Testis (tissue), 3 donors: ENCODE results near the gene HTR3A. TPM values are rescaled to one million over a fixed set of nuclear protein-coding genes. Genes with fewer than 3 reads are reported as not detected.

ENCODE experiments used
- DNase-seq: peaks from one replicate; pipeline ENCODE4 v3.0.0-alpha.2; 2019
- H3K27ac ChIP-seq, 2 donors: fragments of 200-600 bp; sonication (generic); one replicate each; pipeline ENCODE4 v1.5.1; 2019
- H3K27me3 ChIP-seq: fragments of 200-600 bp; sonication (generic); one replicate; pipeline ENCODE4 v1.5.1; 2019
- H3K36me3 ChIP-seq: fragments of 200-600 bp; sonication (generic); one replicate; pipeline ENCODE4 v1.5.1; 2017; ENCODE audit warnings: low read depth; ENCODE audit errors: missing control alignments
- H3K4me1 ChIP-seq: fragments of 200-600 bp; sonication (generic); one replicate; pipeline ENCODE4 v1.5.1; 2019
- H3K4me3 ChIP-seq, 2 donors: fragments of 200-600 bp; sonication (generic); one replicate each; pipeline ENCODE4 v1.5.1; 2017 to 2019
- H3K9me3 ChIP-seq: fragments of 200-600 bp; sonication (generic); one replicate; pipeline ENCODE4 v1.5.1; 2017
- POLR2A ChIP-seq: fragments of 450-650 bp; IDR thresholded peaks from one replicate; pipeline ENCODE4 v1.6.1; 2017; ENCODE audit warnings: antibody characterized with exemption, mild to moderate bottlenecking, moderate library complexity
- WGBS, 2 donors: methylation state at CpG; one replicate each; pipeline ENCODE4 v1.1.5; 2018; 5-methylcytosine and 5-hydroxymethylcytosine counted together
- intact Hi-C: fragments of 100-400 bp; cut with DNase I; formaldehyde crosslinking; loops from one replicate; pipeline ENCODE4 v1.15.1; 2023; ENCODE audit warnings: low total_unique reads
- polyA plus RNA-seq: library from polyadenylated mRNA; stranded (reverse); fragments of 350-450 nt; fragmentation: Illumina TruSeq; extraction: RNeasy Lipid Tissue Mini Kit (QIAGEN cat#74804); gene quantifications from one replicate; pipeline ENCODE4 v1.2.3, GENCODE V29; 2014; ENCODE audit warnings: low read depth, low replicate concordance; ENCODE audit not compliant: insufficient read depth
- total RNA-seq, 2 donors: library from RNA; depleted of rRNA; stranded (reverse); fragments of >200 nt; gene quantifications; one replicate each; pipeline ENCODE4 v1.2.3, GENCODE V29; 2016
- TF ChIP-seq, protein P1 (sequence below), 3 experiments: fragments of 450-650 bp in 2 of 3; fragments of 200-600 bp in 1 of 3; sonication (generic) in 1 of 3; IDR thresholded peaks; one replicate each; pipeline ENCODE4 v1.5.1; 2016 to 2019; ENCODE audit warnings: antibody characterized with exemption in 3 of 3, mild to moderate bottlenecking in 2 of 3, moderate library complexity in 1 of 3

The HTR3A gene
- total and polyA plus RNA-seq, 3 donors from 2014 or later = 0.29 to 0.81 (median 0.39) TPM

DNA sequence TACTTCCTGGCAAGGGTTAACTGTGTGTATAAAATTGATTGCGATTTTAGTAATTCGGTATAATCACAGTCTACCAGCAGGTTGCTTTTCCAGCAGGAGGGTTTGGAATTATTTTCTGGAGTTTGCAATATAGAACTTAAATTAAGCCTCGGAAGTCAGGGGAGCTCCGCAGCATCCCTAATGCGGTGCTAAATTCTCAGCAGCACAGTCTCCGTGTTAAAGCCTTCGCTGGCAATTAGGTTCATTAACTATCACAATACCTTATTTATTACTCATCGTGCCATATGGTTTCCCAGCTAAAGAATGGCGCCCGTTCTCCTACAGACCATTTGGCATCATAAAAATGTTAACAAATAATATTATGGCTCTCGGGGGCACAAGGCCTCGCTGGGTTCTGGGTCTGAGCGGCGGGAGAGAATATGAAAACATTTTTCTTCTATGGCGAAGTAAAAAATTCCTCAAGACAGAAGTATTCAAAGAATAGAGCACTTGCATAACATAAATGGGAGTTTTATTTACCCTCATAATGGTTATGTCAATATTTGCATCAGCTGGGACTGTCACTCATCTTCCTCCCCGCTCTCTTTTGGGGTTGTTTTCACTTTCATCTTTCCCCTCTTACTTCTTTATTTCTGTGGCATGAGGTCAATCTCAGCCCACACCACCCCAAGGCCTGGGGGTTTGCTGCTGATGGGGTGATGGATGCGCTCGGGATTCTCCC lies 56.5 kb downstream of the HTR3A start:
- Histone ChIP-seq H3K9me3 (no peaks in the 10 kb centered on the region), H3K36me3 (no peaks in the 10 kb centered on the region), H3K4me1 (peaks cover 5% of the 10 kb centered on the region), H3K27ac (no peak overlapping the region), H3K4me3 (no peak overlapping the region), H3K27me3 (no peaks in the 10 kb centered on the region)
- 85 to 89% methylated on average over 18 of the region's 18 CpGs for WGBS, 2 donors
- intact Hi-C loops = no loop called here
- no peak for TF ChIP-seq POLR2A
- TF ChIP-seq, protein P1, sequence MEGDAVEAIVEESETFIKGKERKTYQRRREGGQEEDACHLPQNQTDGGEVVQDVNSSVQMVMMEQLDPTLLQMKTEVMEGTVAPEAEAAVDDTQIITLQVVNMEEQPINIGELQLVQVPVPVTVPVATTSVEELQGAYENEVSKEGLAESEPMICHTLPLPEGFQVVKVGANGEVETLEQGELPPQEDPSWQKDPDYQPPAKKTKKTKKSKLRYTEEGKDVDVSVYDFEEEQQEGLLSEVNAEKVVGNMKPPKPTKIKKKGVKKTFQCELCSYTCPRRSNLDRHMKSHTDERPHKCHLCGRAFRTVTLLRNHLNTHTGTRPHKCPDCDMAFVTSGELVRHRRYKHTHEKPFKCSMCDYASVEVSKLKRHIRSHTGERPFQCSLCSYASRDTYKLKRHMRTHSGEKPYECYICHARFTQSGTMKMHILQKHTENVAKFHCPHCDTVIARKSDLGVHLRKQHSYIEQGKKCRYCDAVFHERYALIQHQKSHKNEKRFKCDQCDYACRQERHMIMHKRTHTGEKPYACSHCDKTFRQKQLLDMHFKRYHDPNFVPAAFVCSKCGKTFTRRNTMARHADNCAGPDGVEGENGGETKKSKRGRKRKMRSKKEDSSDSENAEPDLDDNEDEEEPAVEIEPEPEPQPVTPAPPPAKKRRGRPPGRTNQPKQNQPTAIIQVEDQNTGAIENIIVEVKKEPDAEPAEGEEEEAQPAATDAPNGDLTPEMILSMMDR (IDR thresholded peaks at IDR 0.05) = no peak
- no peak for DNase-seq

DNA sequence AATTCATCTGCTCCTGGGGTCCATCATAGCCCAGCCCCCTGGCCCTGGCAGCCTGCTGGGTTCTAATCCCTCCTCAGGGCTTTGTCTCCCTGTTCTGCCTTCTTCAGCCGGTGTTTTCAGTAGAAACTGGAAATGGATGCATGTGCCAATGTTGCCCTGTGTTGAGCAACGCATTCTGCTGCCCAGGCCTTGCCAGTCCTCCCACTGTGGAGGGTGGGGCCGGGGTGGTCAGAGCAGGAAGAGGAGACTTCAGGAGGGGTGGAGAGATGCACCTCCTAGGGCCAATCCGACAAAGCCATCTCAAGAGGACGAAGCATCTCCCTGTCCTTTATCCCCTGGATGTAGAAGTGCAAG lies 57.0 kb downstream of the HTR3A start:
- WGBS, 2 donors = 87 to 88% methylated on average over 5 of the region's 5 CpGs
- no peaks in the 10 kb centered on the region for H3K9me3 ChIP-seq
- DNase-seq = no peak
- no peaks in the 10 kb centered on the region for H3K27me3 ChIP-seq
- TF ChIP-seq, protein P1 (IDR thresholded peaks at IDR 0.05) = no peak
- TF ChIP-seq POLR2A = no peak
- no peak overlapping the region for H3K4me3 ChIP-seq
- intact Hi-C loops = no loop called here
- no peaks in the 10 kb centered on the region for H3K36me3 ChIP-seq
- no peak overlapping the region for H3K27ac ChIP-seq
- peaks cover 11% of the 10 kb centered on the region for H3K4me1 ChIP-seq

DNA sequence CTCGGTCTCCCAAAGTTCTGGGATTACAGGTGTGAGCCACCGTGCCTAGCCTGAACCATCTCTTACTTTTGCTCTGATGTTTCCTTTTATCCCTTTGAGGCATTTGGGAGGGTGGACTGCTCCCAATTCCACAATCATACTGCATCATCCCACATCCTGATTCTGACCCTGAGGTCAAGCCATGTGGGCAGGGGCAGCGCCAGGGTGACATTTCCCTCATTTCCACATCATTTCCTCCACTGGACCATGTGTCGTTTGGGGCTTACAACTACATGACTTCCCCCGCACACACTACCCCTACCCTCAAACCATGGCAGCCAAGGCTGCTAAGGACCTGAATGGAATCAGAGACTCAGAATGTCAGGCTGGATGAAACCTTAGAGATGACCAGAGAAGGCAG lies 58.2 kb downstream of the HTR3A start:
- no peak overlapping the region for H3K4me3 ChIP-seq
- WGBS, 2 donors = 91 to 93% methylated on average over 5 of the region's 5 CpGs
- intact Hi-C loops = no loop called here
- no peaks in the 10 kb centered on the region for H3K27me3 ChIP-seq
- no peaks in the 10 kb centered on the region for H3K9me3 ChIP-seq
- DNase-seq = no peak
- TF ChIP-seq, protein P1 (IDR thresholded peaks at IDR 0.05) = no peak
- TF ChIP-seq POLR2A = no peak
- no peak overlapping the region for H3K27ac ChIP-seq
- H3K36me3 ChIP-seq = no peaks in the 10 kb centered on the region
- H3K4me1 ChIP-seq = peaks cover 11% of the 10 kb centered on the region

DNA sequence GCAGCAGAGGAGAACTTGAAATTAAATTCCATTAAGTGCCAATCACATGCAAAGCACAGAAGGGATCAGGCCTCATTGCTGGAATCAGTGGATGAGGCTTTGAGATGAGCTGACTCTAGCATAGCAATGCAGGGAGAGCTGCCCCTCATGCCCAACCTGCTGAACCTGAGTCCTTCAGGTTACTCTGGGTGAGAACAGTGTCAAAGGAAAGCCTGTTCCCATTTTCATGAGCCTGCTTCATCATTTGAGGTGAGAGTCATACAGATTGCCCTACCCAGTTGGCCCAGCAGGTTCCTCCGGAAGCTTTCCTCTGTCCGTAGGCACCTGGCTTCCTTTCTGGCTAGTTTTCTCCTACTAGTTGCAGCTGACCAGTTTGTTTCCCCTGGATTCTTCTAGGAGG lies 58.7 kb downstream of the HTR3A start:
- intact Hi-C loops = no loop called here
- no peak for DNase-seq
- H3K4me1 ChIP-seq = peaks cover 11% of the 10 kb centered on the region
- 95 to 100% methylated on average over 2 of the region's 2 CpGs for WGBS, 2 donors
- no peaks in the 10 kb centered on the region for H3K36me3 ChIP-seq
- H3K4me3 ChIP-seq = no peak overlapping the region
- no peaks in the 10 kb centered on the region for H3K27me3 ChIP-seq
- no peaks in the 10 kb centered on the region for H3K9me3 ChIP-seq
- TF ChIP-seq POLR2A = no peak
- TF ChIP-seq, protein P1 (IDR thresholded peaks at IDR 0.05) = no peak
- H3K27ac ChIP-seq = no peak overlapping the region

DNA sequence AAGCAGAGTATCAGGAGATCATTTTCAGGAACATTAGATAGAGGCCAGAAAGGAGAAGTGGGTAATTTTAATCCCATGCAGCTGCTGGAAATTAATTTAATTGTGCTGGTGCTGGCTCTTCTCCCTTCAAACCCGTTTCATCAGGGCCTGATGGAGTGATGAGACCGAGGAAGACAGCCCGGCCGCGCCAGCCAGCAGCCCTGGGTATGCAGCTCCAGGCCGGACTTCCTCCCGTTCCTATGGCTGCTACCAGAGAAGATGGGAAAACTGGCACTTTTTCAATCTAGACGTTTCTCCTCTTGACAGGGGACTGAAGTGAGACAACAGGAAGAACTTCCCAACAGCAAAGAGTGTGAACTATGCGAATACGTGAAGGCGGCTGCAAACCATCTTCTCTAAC lies 60.0 kb downstream of the HTR3A start:
- 86% methylated on average over 11 of the region's 11 CpGs for WGBS, 2 donors
- Histone ChIP-seq H3K27me3 (no peaks in the 10 kb centered on the region), H3K27ac (no peak overlapping the region), H3K4me3 (no peak overlapping the region), H3K9me3 (no peaks in the 10 kb centered on the region), H3K4me1 (peaks cover 11% of the 10 kb centered on the region), H3K36me3 (no peaks in the 10 kb centered on the region)
- TF ChIP-seq POLR2A = no peak
- TF ChIP-seq, protein P1 (IDR thresholded peaks at IDR 0.05) = no peak
- DNase-seq = no peak
- intact Hi-C loops = loop anchor here (5.0 kb wide), 1 partner anchor 222 kb away; no protein-coding TSS in a partner anchor
